H1 (cell line): ENCODE data around the gene HSD11B1. TPM values are rescaled to one million over a fixed set of nuclear protein-coding genes. Genes with fewer than 3 reads are reported as not detected.

Experiments used
- CTCF ChIA-PET: fragments of 300-600 bp; sonication (Branson Sonifier 250); formaldehyde crosslinking; loops from one replicate; lab custom pipeline; 2021; ENCODE audit not compliant: partially characterized antibody; lab: Charles Lee
- POLR2A ChIA-PET: fragments of 300-600 bp; sonication (Branson Sonifier 250); formaldehyde crosslinking; loops from one replicate; lab custom pipeline; 2021; ENCODE audit warnings: inconsistent platforms; ENCODE audit not compliant: partially characterized antibody; lab: Charles Lee
- DNase-seq, 2 experiments: peaks; one replicate each; pipeline versions ENCODE4 v3.0.0 to v3.0.0-alpha.2; 2010 to 2022; ENCODE audit warnings: low spot score in 2 of 2, low read depth in 1 of 2, mixed read lengths in 1 of 2
- FAIRE-seq: peaks from 2 replicates; lab custom pipeline; 2011; peaks lifted over from hg19 to GRCh38; lab: Jason Lieb, UNC
- H2AFZ ChIP-seq: 2 replicates; pipeline ENCODE4 v1.8.1; 2012; ENCODE audit warnings: low read length, inconsistent platforms
- H2AK5ac ChIP-seq: 2 replicates; pipeline ENCODE4 v1.6.1; 2013; ENCODE audit warnings: low read depth, low read length
- H2BK120ac ChIP-seq: replicated peaks from 2 replicates; pipeline ENCODE3; 2013; ENCODE audit warnings: low read depth, low read length, inconsistent platforms
- H2BK12ac ChIP-seq: 2 replicates; pipeline ENCODE4 v1.6.1; 2013; ENCODE audit warnings: low read depth, low read length
- H2BK15ac ChIP-seq: 2 replicates; pipeline ENCODE4 v1.6.1; 2013; ENCODE audit warnings: low read length
- H2BK20ac ChIP-seq: 2 replicates; pipeline ENCODE4 v1.6.1; 2013; ENCODE audit warnings: low read length
- H2BK5ac ChIP-seq: 2 replicates; pipeline ENCODE4 v1.6.1; 2013; ENCODE audit warnings: low read depth, low read length
- H3K14ac ChIP-seq: 2 replicates; pipeline ENCODE4 v1.6.1; 2013; ENCODE audit warnings: inconsistent platforms; ENCODE audit not compliant: insufficient read length
- H3K18ac ChIP-seq: 2 replicates; pipeline ENCODE4 v1.6.1; 2013; ENCODE audit warnings: low read length; ENCODE audit errors: extremely low read depth
- H3K23ac ChIP-seq: 2 replicates; pipeline ENCODE4 v1.6.1; 2013; ENCODE audit warnings: inconsistent platforms; ENCODE audit not compliant: insufficient read length
- H3K23me2 ChIP-seq: 2 replicates; pipeline ENCODE4 v1.6.1; 2013; ENCODE audit warnings: low read depth, low read length
- H3K27ac ChIP-seq: 2 replicates; pipeline ENCODE4 v1.6.1; 2011; ENCODE audit warnings: low read depth, low read length, inconsistent platforms
- H3K27me3 ChIP-seq, 4 experiments: replicated peaks in 1 of 4; 1 replicate in 1 of 4; 2 replicates in 3 of 4; pipeline versions ENCODE4 v1.6.1 to v1.8.1; 2011 to 2013; ENCODE audit warnings: low read length in 3 of 4, mild to moderate bottlenecking in 3 of 4, inconsistent platforms in 2 of 4, mixed read lengths in 2 of 4, moderate library complexity in 1 of 4; ENCODE audit not compliant: control insufficient read depth in 3 of 4, insufficient read depth in 3 of 4; ENCODE audit errors: extremely low read depth in 1 of 4
- H3K36me3 ChIP-seq, 4 experiments: 2 replicates each; pipeline versions ENCODE4 v1.6.1 to v1.8.1; 2011 to 2013; ENCODE audit warnings: mild to moderate bottlenecking in 4 of 4, low read length in 3 of 4, moderate library complexity in 2 of 4, control low read depth in 1 of 4, inconsistent platforms in 1 of 4; ENCODE audit not compliant: insufficient read depth in 4 of 4, control insufficient read depth in 2 of 4
- H3K4ac ChIP-seq: replicated peaks from 2 replicates; pipeline ENCODE3; 2013; ENCODE audit warnings: low read length, low read depth, mixed read lengths, inconsistent platforms; ENCODE audit not compliant: insufficient read length
- H3K4me1 ChIP-seq, 4 experiments: replicated peaks in 1 of 4; 1 replicate in 1 of 4; 2 replicates in 3 of 4; pipeline versions ENCODE4 v1.6.1 to v1.8.1; 2011 to 2013; ENCODE audit warnings: low read length in 3 of 4, inconsistent platforms in 2 of 4, mixed read lengths in 1 of 4; ENCODE audit not compliant: insufficient read depth in 4 of 4, control insufficient read depth in 3 of 4
- H3K4me2 ChIP-seq, 2 experiments: 2 replicates each; pipeline versions ENCODE4 v1.6.1 to v1.8.1; 2011 to 2013; ENCODE audit warnings: low read depth in 2 of 2, low read length in 2 of 2, control low read depth in 1 of 2, inconsistent platforms in 1 of 2, mild to moderate bottlenecking in 1 of 2; ENCODE audit not compliant: insufficient read depth in 1 of 2
- H3K4me3 ChIP-seq, 4 experiments: fragments of 200-600, 300-600 bp in 1 of 4; sonication (generic), shearing (Covaris generic), sonication (Bioruptor Twin) in 1 of 4; 2 replicates each; pipeline versions ENCODE4 v1.5.1 to v1.8.1; 2011 to 2016; ENCODE audit warnings: low read length in 4 of 4, low read depth in 3 of 4, control low read depth in 2 of 4, inconsistent platforms in 2 of 4, mild to moderate bottlenecking in 2 of 4, mixed read lengths in 1 of 4, moderate library complexity in 1 of 4; ENCODE audit not compliant: insufficient read depth in 2 of 4; ENCODE audit errors: extremely low read depth in 1 of 4
- H3K56ac ChIP-seq: replicated peaks from 2 replicates; pipeline ENCODE3; 2013; ENCODE audit warnings: low read depth, mild to moderate bottlenecking, mixed read lengths, low read length, inconsistent platforms; ENCODE audit not compliant: insufficient read length
- H3K79me1 ChIP-seq: 2 replicates; pipeline ENCODE4 v1.6.1; 2013; ENCODE audit warnings: low read depth, low read length, control low read depth
- H3K79me2 ChIP-seq, 2 experiments: 2 replicates each; pipeline versions ENCODE4 v1.6.1 to v1.8.1; 2012 to 2013; ENCODE audit warnings: low read length in 2 of 2, mild to moderate bottlenecking in 2 of 2, inconsistent platforms in 1 of 2; ENCODE audit not compliant: insufficient read depth in 2 of 2, control insufficient read depth in 1 of 2
- H3K9ac ChIP-seq, 4 experiments: replicated peaks in 1 of 4; 1 replicate in 1 of 4; 2 replicates in 3 of 4; pipeline versions ENCODE4 v1.6.1 to v1.8.1; 2011 to 2013; ENCODE audit warnings: low read depth in 3 of 4, low read length in 3 of 4, control low read depth in 2 of 4, mild to moderate bottlenecking in 2 of 4, moderate library complexity in 2 of 4, inconsistent platforms in 1 of 4; ENCODE audit errors: extremely low read depth in 1 of 4
- H3K9me3 ChIP-seq, 2 experiments: 2 replicates each; pipeline versions ENCODE4 v1.6.1 to v1.8.1; 2012 to 2013; ENCODE audit warnings: mild to moderate bottlenecking in 2 of 2, moderate library complexity in 2 of 2, control low read depth in 1 of 2, inconsistent platforms in 1 of 2, low read depth in 1 of 2, low read length in 1 of 2, mixed read lengths in 1 of 2; ENCODE audit not compliant: insufficient read depth in 2 of 2
- H4K20me1 ChIP-seq, 2 experiments: replicated peaks in 1 of 2; 2 replicates each; pipeline versions ENCODE3 to v1.8.1; 2011 to 2013; ENCODE audit warnings: inconsistent platforms in 2 of 2, low read length in 2 of 2, mild to moderate bottlenecking in 1 of 2; ENCODE audit not compliant: insufficient read depth in 2 of 2, control insufficient read depth in 1 of 2
- H4K5ac ChIP-seq: 2 replicates; pipeline ENCODE4 v1.6.1; 2013; ENCODE audit warnings: low read length, low read depth, mixed read lengths, inconsistent platforms; ENCODE audit not compliant: insufficient read length
- H4K8ac ChIP-seq: 2 replicates; pipeline ENCODE4 v1.8.0; 2013; ENCODE audit warnings: mild to moderate bottlenecking, moderate library complexity, low read length, inconsistent platforms; ENCODE audit not compliant: insufficient read depth; ENCODE audit errors: extremely low read depth
- H4K91ac ChIP-seq: replicated peaks from 2 replicates; pipeline ENCODE3; 2013; ENCODE audit warnings: low read length, mixed read lengths, inconsistent platforms; ENCODE audit not compliant: insufficient read length
- BRCA1 ChIP-seq: IDR thresholded peaks from 2 replicates; pipeline ENCODE4 v1.6.1; 2012; ENCODE audit warnings: low read depth, low read length, improper control_type of control experiment
- CREB1 ChIP-seq: IDR thresholded peaks from 2 replicates; pipeline ENCODE4 v1.6.1; 2012; ENCODE audit warnings: inconsistent platforms
- FOSL1 ChIP-seq: IDR thresholded peaks from 2 replicates; pipeline ENCODE4 v1.6.1; 2011; ENCODE audit warnings: mild to moderate bottlenecking, low read depth, low read length, moderate library complexity; ENCODE audit not compliant: insufficient read depth
- GABPA ChIP-seq: IDR thresholded peaks from 2 replicates; pipeline ENCODE4 v1.6.1; 2011; ENCODE audit warnings: mild to moderate bottlenecking, low read length, moderate library complexity, borderline replicate concordance; ENCODE audit not compliant: insufficient read depth
- NANOG ChIP-seq: IDR thresholded peaks from 2 replicates; pipeline ENCODE4 v1.6.1; 2011; ENCODE audit warnings: low read length, low read depth, mild to moderate bottlenecking, inconsistent platforms; ENCODE audit not compliant: insufficient read depth, poor library complexity, severe bottlenecking
- POU5F1 ChIP-seq: IDR thresholded peaks from 2 replicates; pipeline ENCODE4 v1.6.1; 2011; ENCODE audit warnings: low read depth, mild to moderate bottlenecking, low read length, moderate library complexity
- RBBP5 ChIP-seq: IDR thresholded peaks from 2 replicates; pipeline ENCODE4 v1.7.1; 2012; ENCODE audit warnings: low read depth, mild to moderate bottlenecking, inconsistent platforms, low read length, moderate library complexity, borderline replicate concordance
- SIRT6 ChIP-seq: IDR thresholded peaks from one replicate; pipeline ENCODE4 v1.7.1; 2012; ENCODE audit warnings: low read length, inconsistent platforms
- TBP ChIP-seq: IDR thresholded peaks from 2 replicates; pipeline ENCODE4 v1.6.1; 2011; ENCODE audit warnings: low read depth, low read length, improper control_type of control experiment
- WGBS, 2 experiments: shearing (Covaris generic) in 1 of 2; methylation state at CpG; one replicate each; pipeline versions ENCODE4 v1.1.6 to v1.1.7; 2013 to 2015; ENCODE audit warnings: low lambda C conversion rate in 2 of 2, mixed read lengths in 2 of 2, inconsistent platforms in 1 of 2, low coverage in 1 of 2, missing lambda C conversion rate in 1 of 2; ENCODE audit not compliant: insufficient replicate concordance in 2 of 2, insufficient coverage in 1 of 2, insufficient read length in 1 of 2; ENCODE audit errors: extremely low coverage in 1 of 2, missing lambda C conversion rate in 1 of 2; 5-methylcytosine and 5-hydroxymethylcytosine counted together
- polyA plus RNA-seq, 7 experiments: library from polyadenylated mRNA; depleted of rRNA in 3 of 7; stranded (reverse) in 5 of 7; unstranded in 2 of 7; fragments of >200 nt in 5 of 7; fragments of 200-250 nt in 2 of 7; gene quantifications; 1 replicate in 5 of 7; 2 replicates in 1 of 7; 4 replicates in 1 of 7; pipeline versions ENCODE4 v1.2.1 to v1.2.3, GENCODE V29; 2011 to 2013; ENCODE audit warnings: missing spikeins in 2 of 7, mixed read lengths in 2 of 7
- total RNA-seq: library from RNA; stranded (reverse); fragmentation: NEBNext Ultra II Directional; extraction: Animal tissue kit (Norgen Biotek cat#: 25700); gene quantifications from 2 replicates; pipeline ENCODE4 v1.2.1, GENCODE V29; 2021
- TF ChIP-seq, protein P1 (sequence below), 3 experiments: IDR thresholded peaks; 1 replicate in 2 of 3; 2 replicates in 1 of 3; pipeline versions ENCODE4 v1.5.1 to v1.6.1; 2011; ENCODE audit warnings: low read length in 3 of 3, mild to moderate bottlenecking in 3 of 3, inconsistent platforms in 2 of 3, low read depth in 1 of 3, moderate library complexity in 1 of 3; ENCODE audit not compliant: insufficient read depth in 1 of 3; ENCODE audit errors: control extremely low read depth in 1 of 3

Gene HSD11B1
- total and polyA plus RNA-seq, 2 of the 8 experiments (the other 6 are each of a cell fraction or from before 2014, with no cell fraction given), result not detected

GRCh38 chr1:209769171-209769904 is 64.7 kb downstream of the HSD11B1 start:
- Histone ChIP-seq H3K4me2 (no peak overlapping the region), H3K27me3 (peaks cover 0 to 2% (median 0%) of the 10 kb centered on the region in 4 experiments; a peak in 1 of 7 replicates), H3K4me1 (no peaks in the 10 kb centered on the region; a peak in 1 of 7 replicates), H2BK5ac (no peak overlapping the region), H3K79me1 (no peaks in the 10 kb centered on the region), H2AK5ac (no peak overlapping the region), H4K5ac (no peak overlapping the region), H2BK20ac (no peak overlapping the region), H4K8ac (no peak overlapping the region), H3K79me2 (no peaks in the 10 kb centered on the region), H3K9me3 (peaks cover 5 to 8% of the 10 kb centered on the region in 2 experiments; a peak in 2 of 4 replicates), H3K4ac (no peak overlapping the region), H3K27ac (no peak overlapping the region), H3K4me3 (no peak overlapping the region), H4K91ac (peak overlapping the region; percentile 19), H2BK12ac (no peak overlapping the region; the same call in 1 of the 2 replicates), H3K56ac (no peak overlapping the region), H3K9ac (no peak overlapping the region), H3K36me3 (no peaks in the 10 kb centered on the region; a peak in 1 of 8 replicates), H3K18ac (no peak overlapping the region), H2BK15ac (no peak overlapping the region), H3K23ac (no peak overlapping the region), H4K20me1 (peaks cover 0 to 11% of the 10 kb centered on the region in 2 experiments), H3K23me2 (peaks cover 13% of the 10 kb centered on the region; the same call in 1 of the 2 replicates), H2AFZ (no peak overlapping the region; the same call in 1 of the 2 replicates), H3K14ac (no peak overlapping the region), H2BK120ac (no peak overlapping the region)
- DNase-seq (no peak), FAIRE-seq (no peak)
- WGBS, 2 experiments, result 87% methylated on average over 12 of the region's 13 CpGs; no CpG with 5 or more reads in 1 of the 2 experiments
- ChIA-PET POLR2A (interaction anchor here (1.4 kb wide), 2 partner anchors 9 to 94 kb away, joined by 3 read pairs; partner anchors contain the start of gene G0S2), CTCF (interaction anchor here (1.0 to 3.1 kb wide), 3 partner anchors 21 to 116 kb away, joined by 4 to 14 read pairs (median 6); no protein-coding TSS in a partner anchor)
- TF ChIP-seq POU5F1, result no peak
- no peak for TF ChIP-seq NANOG
- no peak for TF ChIP-seq BRCA1
- no peak for TF ChIP-seq TBP
- TF ChIP-seq, protein P1, sequence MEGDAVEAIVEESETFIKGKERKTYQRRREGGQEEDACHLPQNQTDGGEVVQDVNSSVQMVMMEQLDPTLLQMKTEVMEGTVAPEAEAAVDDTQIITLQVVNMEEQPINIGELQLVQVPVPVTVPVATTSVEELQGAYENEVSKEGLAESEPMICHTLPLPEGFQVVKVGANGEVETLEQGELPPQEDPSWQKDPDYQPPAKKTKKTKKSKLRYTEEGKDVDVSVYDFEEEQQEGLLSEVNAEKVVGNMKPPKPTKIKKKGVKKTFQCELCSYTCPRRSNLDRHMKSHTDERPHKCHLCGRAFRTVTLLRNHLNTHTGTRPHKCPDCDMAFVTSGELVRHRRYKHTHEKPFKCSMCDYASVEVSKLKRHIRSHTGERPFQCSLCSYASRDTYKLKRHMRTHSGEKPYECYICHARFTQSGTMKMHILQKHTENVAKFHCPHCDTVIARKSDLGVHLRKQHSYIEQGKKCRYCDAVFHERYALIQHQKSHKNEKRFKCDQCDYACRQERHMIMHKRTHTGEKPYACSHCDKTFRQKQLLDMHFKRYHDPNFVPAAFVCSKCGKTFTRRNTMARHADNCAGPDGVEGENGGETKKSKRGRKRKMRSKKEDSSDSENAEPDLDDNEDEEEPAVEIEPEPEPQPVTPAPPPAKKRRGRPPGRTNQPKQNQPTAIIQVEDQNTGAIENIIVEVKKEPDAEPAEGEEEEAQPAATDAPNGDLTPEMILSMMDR (IDR thresholded peaks at IDR 0.05; ENCODE audit: control extremely low read depth in 1 of 3, insufficient read depth in 1 of 3, low read depth in 1 of 3, low read length in 3 of 3), result no peak
- no peak for TF ChIP-seq FOSL1
- TF ChIP-seq RBBP5, result no peak
- TF ChIP-seq GABPA, result no peak
- no peak for TF ChIP-seq SIRT6
- TF ChIP-seq CREB1, result no peak
